Right hindlimb (tissue), 1 donor: ENCODE data around the gene KIF5A.

Experiments used
- DNase-seq: peaks from one replicate; pipeline ENCODE4 v3.0.0-alpha.2; 2018

Gene KIF5A

DNA sequence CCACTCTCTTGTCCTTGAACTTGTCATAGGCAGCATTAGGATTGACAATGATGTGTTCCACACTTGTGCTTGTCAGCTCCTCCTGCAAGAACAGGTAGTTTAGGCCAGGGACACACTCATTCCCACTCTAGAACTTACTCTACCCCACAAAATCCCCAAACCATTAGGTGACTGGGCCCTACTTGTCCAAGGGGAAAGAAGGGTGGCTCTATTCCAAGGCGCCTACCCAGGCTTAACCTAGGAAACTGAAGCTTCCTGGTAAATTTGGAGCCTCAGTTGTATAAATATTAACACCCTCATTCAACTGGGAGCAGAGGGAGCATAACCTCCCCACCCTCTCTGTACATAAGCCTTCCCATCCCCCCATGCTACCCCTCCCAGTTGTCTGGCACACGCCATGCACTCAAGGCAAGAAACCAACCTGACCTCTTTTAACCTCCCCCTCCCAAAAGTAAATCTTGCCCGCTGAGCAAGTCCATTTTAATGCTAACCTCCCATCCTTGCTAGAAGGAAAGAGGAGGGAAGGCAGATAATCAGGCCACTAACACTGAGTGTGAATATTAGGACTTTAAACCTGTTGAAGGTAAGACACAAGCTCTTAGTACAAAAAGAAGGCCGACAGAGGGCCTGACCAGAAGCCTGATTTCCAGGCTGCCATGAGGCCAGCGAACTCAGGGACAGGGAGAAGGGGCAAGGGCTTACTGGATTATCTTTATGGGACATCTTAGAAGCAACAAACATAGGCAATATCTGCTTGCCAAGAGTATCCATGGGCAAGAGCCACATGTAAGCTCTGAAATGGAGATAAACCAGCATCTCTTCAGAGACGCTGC is 13.9 kb upstream of the KIF5A start:
- no peak for DNase-seq

DNA sequence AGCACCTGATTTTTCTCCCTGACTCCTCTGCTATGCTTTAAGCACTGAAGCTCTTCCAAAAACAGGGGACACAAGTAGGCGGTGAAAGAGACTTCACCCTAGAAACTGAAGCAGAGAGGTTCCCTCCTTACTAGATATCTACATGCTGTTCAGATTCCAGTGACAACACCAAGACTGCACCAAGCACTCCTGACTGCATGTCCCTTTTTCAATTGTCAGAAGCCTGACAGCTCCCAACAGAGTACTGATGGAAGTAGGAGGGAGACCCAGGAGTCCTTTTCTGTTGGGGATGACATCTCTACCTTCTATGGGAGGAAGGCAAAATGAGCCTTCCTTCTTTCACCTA is 13.3 kb upstream of the KIF5A start:
- no peak for DNase-seq

DNA sequence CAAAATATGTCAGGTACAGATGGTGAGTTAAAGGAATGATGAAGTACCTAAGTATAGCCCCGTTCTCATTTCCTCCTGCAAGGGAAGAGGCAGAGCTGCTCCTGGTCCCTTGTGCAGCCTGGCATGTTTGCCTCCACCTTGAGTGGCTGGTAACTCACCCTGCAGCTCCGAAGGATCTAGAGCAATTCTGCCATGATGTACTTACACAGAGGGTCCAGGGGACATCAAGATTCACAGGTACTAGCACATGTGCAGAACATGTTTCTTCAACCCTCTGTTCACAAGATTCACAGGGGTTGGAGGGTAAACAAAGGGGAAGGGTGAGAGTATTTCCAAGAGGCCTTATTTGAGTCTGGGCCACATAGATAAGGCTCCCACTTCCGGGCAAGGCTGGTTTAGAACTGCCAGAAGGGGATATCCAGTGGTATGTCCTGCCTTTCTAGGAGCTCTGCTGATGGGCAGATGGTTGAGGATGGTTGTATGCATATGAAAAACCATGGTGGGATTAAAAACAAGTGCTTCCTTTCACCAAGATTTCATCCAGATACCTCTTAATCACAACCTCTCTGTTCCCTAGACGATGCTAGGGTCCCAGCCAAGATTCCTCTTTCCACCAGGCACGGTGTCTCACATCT is 10.6 kb upstream of the KIF5A start:
- DNase-seq = no peak

DNA sequence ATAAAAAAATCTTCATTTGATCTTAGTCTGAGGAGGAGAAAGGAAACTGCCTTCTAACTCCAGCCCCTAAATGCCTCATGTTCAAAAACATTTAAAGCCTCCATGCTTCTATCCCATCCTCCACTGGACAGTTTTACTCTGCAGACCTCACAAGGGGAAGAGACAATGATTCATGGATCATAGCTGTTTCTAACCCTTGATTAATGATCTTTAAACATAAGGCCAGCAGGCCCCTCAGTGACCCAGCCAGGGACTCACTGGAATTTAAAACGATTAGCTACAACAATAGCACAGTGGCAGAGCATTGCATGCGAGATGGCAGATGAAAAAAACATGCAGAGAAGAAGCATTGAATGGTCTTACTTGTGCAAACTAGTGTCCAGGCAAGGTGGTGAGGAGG is 8.8 kb upstream of the KIF5A start:
- DNase-seq = no peak

DNA sequence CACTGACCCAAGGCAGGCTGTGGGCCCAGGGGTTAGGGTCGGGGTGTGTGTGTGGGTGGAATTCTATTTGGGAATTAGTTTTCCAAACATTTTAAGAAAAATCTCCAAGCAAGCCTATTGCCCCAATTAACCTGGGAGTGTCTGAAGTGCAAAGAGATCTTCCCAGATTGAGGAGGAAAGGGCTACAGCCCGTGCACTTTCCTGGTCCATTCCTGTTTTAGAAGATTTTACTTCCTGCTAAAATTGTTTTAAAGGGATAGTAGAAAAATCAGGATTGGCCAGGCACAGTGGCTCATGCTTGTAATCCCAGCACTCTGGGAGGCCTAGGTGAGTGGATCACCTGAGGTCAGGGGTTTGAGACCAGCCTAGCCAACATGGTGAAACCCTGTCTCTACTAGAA is 8.1 kb upstream of the KIF5A start:
- no peak for DNase-seq

DNA sequence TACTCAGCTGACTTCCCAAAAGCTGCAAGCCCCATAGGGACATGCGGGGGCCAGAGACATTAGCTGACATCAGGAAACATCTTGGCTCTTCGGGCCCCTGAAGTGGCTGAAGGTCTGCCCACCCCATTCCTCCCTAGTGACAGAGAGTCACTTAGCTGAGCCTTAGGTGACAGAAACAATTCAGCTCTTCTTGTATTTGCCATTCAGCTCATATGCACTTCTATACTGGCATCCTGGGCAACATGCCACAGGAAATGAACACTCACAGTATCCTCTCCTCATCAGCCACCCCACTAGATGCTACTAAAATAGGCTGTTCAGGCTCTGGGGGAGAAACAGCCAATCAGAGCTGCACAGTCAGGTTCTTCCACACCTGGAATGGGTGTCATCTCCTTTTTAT is 6.3 kb upstream of the KIF5A start:
- no peak for DNase-seq

DNA sequence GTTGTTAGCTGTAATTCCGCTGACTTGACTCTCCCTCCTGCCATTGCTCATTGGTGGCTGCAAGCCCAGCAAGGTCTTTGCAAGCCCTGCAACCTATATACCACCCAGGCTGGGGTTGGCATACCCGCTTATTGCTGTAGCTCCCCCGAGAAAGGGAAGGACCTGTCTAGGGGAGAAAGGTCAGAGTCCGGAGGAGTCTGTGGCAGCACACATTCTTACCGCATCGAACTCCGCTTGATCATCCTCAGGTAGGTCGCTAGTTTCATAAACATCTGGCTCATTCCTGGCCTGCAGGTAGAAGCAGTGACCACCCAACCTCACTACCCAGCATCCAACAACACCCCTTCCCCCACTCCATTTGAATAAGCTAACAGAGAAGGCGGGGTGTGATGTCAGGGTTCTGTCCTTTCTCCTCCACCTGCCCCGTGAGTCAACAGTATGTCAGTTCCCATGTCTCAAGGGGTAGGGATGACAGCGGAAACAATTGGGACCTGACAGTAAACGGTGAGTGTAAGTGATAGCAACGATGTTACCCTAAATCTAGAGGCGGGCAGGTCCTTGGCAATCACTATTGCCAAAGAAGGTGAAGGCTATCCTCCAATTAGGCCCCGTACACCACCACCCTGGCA is 3.9 kb upstream of the KIF5A start:
- DNase-seq = no peak

DNA sequence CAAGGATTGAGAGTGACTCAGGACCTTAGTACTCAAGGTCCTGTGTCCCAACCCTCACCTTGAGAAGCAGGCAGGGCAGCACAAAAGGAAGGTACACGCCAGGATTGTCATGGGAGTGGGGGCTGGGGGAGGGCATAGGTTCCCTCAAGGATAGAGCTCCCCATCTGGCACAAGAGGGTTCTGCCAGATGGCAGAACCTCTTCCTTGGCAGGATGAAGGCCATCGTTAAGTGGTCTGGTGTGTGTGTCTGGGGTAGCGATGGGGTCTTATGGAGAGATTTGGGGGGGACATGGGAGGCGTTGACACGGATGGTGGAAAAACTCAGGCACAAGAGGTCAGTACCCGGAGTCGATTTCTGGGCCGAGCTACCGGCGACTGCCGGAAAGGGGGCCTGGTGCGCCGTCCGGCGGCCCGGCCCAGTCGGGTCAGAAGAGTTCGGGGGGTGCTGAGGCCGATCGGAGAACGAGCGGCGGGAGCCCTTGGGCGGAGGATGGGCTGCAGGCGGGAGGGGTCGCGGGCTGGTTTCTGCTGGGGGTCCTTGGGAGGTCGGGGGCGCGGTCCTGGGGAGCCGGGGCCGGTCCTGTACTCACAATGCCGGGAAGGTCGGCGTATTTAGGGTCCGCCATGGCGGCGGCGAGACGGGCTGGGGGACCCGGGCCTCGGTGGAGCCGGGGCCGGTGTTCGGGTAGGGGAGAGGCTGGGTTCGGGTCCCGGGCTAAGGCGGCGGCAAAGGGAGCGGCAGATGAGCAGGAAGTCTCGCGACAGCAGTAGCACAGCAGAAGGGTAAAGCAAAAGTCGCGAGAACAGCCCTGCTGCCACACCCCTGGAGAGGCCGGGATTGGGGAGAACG is 3.2 kb upstream of the KIF5A start, which contains the start of gene DCTN2:
TSS of gene DCTN2 (minus strand) at position 755 of the 850 bp plus-strand sequence. CDS start at position 626, 129 bp downstream.
- DNase-seq = peak; percentile 98

DNA sequence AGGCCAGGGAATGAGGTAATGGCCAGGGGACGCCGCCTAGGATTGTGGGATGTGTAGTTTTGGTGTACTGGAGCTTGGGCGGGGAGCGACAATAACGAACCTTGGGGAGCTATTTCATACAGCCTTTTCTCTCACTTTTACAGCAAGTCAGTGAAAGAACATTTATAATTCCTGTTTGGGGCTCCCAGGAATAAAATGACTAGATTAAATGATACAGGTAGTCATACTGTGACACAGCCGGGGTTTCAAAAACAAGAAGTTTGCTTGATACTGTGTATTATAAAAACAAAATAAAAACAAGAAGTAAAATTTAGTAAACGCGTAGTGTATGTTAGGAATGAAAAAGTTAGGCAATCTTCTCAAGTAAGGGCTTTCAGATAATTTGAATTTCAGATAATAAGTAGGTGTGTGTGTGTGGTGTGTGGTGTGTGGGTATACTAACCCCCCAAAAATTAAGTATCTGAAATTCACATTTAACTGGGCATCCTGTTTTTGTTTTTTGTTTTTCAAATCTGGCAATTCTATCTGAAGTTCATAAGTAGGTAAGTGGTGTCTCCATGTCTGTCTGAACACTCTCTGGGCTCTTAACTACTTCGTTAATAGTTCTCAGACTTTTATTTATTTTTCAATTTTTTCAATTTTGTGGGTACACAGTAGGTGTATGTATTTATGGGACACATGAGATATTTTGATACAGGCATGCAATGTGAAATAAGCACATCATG is 2.4 kb upstream of the KIF5A start:
- DNase-seq = no peak

DNA sequence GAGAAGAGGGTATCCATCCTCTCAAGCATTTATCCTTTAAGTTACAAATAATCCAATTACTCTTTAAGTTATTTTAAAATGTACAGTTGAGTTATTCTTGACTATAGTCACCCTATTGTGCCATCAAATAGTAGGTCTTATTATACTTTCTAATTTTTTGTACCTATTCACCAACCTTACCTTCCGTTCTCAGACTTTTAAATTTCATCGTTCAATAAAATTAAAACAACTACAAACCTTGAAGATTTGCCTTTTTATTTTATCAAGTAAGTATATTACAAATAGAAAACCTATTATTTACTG is 1.9 kb upstream of the KIF5A start:
- no peak for DNase-seq

DNA sequence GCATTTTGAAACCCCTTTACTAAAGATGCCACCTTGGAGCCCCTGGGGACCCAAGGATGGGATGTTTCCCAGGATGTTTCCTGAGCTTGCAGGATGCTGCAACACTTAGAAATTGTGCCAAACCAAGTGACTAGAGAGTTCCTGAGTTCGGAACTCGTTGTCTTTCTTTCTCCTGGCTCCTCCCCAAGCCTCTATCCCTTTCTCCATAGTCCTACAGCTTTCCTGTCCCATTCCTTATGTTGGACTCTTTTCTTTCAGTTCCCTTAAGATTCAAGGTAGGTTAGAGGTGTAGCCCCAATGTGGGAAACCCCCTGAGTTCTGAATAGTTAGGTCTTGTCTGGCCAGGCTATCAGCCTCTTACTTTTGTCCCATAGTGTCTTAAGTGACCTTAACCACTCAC is 1.4 kb upstream of the KIF5A start:
- DNase-seq = no peak

DNA sequence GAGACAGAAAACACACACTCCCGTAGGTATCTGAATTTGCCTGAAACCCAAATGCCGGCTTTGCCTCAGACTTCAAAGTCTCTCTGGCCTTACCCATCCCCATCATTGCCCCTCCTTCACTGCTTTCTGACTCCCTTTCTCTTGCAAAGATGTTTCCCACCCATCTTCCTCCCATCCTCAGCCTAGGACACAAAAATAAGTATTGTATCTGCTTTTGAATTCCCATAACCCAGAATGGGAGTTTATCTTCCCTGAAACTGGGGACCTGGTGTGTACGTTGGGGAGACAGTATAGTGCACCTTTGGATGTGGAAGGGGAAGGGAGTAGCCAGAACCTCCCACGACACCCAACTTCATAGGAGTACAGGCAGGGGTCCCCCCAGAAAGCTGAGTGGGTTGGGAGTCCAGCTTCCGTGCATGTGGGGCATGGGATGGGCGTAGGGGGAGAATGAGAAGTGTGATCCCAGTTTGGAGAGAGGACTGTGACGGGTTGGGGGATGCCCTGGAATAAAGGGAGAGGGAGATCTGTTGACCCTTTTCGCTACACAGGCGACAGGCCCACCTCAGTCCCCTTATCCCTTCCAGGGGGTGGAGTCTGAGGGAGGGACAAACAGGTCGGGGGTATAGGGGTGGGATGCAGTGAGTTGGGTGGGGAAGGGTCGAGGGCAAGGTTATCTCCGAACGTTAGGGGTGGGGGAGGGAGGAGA is 488 bp upstream of the KIF5A start:
- DNase-seq = no peak

DNA sequence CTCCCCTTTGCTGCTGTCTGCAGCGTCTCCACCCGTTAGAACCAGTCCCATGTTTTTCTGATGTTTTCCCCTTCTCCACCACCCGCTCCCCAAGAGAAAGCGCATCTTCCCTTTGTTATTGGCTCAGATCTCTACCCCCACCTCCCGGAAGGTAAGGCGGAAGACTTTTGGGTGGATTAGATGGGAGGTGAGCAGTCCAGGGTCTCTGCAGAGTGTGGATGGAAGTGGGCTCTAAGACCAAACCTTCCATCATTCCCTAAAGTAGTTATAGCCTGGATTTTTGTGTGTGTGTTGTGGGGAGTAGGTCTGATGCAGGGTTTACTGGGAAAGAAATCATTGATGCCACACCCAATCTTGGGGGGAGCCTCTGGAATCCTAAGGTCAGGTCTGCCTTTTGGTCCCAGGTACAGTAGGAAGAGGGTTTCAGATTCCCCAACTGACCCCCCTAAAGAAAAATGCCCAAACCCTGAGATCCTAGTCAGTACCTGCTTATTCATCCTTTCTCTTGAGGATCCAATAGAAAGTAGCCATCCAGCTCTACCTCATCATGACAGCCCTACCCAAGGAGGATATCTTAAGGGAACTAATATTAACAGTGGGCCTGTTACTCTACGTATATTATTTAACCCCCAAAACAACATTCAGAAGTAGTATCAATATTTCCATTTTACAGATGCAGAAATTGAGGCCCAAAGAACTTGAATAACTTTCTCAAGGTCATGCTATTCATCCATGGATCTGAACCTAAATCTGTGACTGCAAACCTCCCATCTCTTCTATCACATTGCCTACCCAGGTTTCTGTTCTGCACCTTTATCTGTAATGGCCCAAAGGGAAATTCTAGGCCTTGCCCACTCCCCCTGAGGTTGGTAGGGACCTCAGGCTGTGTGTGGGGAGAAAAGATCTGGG is 1.1 kb downstream of the KIF5A start:
- DNase-seq = no peak

DNA sequence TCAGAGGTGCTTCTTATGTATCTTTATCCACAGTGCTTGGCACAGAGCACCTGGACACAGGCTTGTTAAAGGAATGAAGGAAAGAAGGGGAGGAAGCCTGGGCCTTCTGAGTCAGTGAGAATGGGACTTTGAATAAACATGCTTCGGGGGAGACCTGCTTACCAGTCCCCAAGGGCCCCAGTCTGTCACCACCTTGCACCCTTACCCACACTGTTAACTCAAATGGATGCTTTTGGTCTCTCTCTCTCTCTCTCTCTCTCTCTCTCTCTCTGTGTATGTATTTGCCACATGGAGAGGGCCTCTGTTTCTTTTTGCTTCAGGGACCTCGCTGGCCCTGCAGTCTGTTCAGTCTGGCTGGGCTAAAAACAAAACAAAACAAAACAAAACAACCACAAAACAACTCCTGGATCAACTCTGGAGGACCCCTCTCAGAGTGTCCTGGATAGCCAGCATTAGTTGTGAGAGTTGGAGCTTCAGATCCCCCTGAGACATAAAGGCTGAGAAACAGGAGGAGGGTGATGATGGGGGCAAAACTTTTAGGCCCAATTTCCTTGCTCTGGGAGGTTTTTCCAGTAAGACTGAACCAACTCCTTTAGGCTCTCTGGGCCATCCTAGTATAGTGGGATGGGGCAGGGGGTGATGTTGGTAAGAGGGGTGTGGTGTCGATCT is 1.9 kb downstream of the KIF5A start:
- DNase-seq = no peak

DNA sequence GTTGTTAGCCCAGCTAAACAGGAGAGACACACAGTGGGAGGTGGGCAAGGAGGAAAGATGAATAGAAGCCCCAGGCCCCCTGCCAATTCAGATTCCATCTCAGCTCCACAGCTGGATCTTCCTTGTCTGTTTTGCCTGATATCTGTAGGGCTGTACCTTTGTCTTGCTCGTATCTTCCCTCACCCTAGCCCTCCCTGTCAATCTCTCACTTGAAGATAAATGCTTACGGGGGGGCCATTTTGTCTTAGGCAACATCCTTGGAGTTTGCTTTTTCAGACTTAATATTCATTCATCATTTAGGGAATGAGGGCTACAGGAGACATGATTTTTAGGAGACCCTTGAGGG is 2.4 kb downstream of the KIF5A start:
- DNase-seq = no peak

DNA sequence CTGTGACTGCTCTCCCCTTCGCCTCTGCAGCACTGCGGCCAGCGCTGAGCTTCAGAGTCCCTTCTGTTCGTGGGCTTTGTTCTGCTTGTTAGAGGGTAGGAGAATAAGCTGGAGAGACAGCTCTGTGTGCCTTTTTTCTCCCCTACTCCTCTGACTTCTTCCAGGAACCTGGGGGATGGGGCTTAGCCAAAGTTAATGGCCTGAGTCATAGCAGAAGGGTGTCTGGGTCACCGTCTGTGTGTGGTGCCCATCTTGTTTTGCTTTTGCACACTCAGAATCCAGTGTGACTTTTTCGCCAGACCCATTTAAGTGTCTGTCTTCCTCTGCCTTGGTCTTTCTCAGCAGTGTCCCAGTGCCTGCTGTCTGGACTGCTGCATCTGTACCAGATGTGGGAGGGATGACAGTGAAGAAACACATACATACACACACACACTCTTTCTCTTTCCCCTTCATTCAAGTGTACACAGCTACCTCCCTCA is 3.0 kb downstream of the KIF5A start:
- DNase-seq = no peak

DNA sequence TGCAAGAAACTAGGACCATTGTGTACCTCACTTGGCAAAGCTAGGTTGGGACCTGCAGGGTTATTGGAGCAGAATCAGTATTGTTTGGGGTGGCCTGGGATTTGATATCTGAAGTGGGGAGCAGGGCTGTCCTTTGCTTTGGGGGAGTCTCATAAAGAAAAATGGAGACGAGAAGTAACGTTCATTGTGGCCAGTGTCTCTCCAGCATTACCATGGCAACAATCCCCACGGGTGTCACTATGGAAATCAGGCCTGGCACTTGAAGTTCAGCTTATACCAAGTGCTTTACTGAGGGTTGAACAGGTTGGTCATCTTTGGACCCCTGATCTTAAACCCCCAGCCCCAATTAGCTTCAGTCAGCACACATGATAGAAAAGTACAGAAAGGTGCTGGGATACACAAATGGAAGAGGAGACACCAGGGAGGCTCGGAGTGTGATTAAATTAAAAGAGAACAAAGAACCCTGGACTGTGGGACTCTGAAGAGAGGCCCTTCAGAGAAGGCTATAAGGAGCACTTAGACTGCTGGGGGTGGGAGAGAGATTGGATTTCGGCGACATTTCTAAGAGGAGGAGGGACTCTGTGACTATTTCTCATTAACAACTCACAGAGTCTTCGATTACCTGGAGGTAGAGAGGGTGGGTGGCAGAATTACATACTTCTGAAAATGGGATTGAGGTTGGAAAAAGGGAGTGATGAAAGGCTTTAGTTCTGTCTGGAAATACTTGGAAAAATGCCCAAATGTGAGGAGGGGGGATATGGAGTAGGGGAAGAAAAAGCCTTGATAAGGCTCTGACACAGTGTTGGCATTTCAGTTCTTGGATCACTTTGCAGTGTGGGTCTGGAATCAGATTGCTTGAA is 3.7 kb downstream of the KIF5A start:
- DNase-seq = no peak

DNA sequence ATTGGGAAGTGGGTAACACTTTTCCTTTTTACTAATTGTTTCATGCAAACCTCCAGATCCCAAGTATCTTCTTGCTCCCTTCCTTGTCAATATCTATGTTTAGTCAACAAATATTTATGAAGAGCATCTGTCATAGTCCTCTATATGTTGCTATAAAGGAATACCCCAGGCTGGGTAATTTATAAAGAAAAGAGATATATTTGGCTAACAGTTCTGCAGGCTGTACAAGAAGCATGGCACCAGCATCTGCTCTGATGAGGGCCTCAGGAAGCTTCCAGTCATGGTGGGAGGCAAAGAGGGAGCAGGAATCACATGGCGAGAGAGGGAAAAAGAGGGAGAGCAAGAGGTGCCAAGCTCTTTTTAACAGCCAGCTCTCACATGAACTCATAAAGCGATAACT is 4.6 kb downstream of the KIF5A start:
- DNase-seq = no peak

DNA sequence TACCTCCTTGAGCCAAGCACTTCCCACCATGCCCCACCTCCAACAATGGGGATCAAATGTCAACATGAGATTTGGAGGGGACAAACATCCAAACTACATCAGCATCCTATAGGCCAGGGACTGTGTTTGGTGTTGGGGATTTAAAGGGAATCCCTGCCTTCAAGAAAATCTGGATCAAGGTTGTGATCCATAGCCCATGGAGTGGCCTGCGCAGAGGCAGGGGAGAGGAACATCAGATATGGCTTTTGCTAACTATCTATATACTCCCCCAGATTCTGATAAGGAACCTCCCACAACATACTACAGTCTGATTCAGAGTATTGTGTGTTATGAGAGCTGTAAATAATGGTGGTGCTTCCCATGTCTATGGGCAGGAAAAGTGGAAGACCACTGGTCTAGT is 5.1 kb downstream of the KIF5A start:
- DNase-seq = no peak
